SK-N-MC (cell line): ENCODE data around the gene SYPL2.

ENCODE experiments used
- DNase-seq: peaks from one replicate; pipeline ENCODE4 v3.0.0-alpha.2; 2011; ENCODE audit warnings: low read depth, low spot score
- H3K27ac ChIP-seq: fragments of 200-600 bp; sonication (generic); 2 replicates; pipeline ENCODE4 v1.5.1; 2016; ENCODE audit warnings: mixed run types
- H3K36me3 ChIP-seq: fragments of 200-600 bp; sonication (generic); 2 replicates; pipeline ENCODE4 v1.6.1; 2017; ENCODE audit warnings: antibody characterized with exemption, low read length, mixed read lengths; ENCODE audit not compliant: insufficient read depth
- H3K4me3 ChIP-seq: fragments of 200-600 bp; sonication (generic); 2 replicates; pipeline ENCODE4 v1.5.1; 2016
- H3K9ac ChIP-seq: fragments of 200-600 bp; sonication (generic); 2 replicates; pipeline ENCODE4 v1.8.0; 2017; ENCODE audit warnings: mixed run types, mixed read lengths; ENCODE audit not compliant: insufficient read length
- H3K9me3 ChIP-seq: fragments of 200-600 bp; sonication (generic); 2 replicates; pipeline ENCODE4 v1.6.1; 2017; ENCODE audit warnings: low read depth, mild to moderate bottlenecking, antibody characterized with exemption, low read length, moderate library complexity, mixed read lengths
- EZH2 ChIP-seq: fragments of 200-600 bp; sonication (generic); IDR thresholded peaks from one replicate; pipeline ENCODE4 v1.6.1; 2017; ENCODE audit warnings: antibody characterized with exemption
- FOXP2 ChIP-seq: optimal IDR thresholded peaks from 2 replicates; pipeline ENCODE3; 2011; ENCODE audit warnings: mild to moderate bottlenecking, moderate library complexity; ENCODE audit not compliant: insufficient read depth; ENCODE audit errors: extremely low read length, control extremely low read depth
- POLR2AphosphoS5 ChIP-seq: IDR thresholded peaks from 2 replicates; pipeline ENCODE4 v1.6.1; 2012; ENCODE audit warnings: mild to moderate bottlenecking, low read depth, low read length, borderline replicate concordance

Gene SYPL2

GRCh38 chr1:109492779-109493178 is 26.4 kb downstream of the SYPL2 start:
- Histone ChIP-seq H3K27ac (no peak overlapping the region), H3K4me3 (no peak overlapping the region), H3K36me3 (peaks cover 7% of the 10 kb centered on the region; the same call in 1 of the 2 replicates), H3K9me3 (no peaks in the 10 kb centered on the region), H3K9ac (no peak overlapping the region)
- TF ChIP-seq FOXP2 (no peak), EZH2 (no peak), POLR2AphosphoS5 (no peak)
- no peak for DNase-seq

GRCh38 chr1:109493227-109493626 is 26.9 kb downstream of the SYPL2 start:
- no peak overlapping the region for H3K27ac ChIP-seq
- TF ChIP-seq FOXP2 (no peak), POLR2AphosphoS5 (no peak), EZH2 (no peak)
- no peaks in the 10 kb centered on the region for H3K9me3 ChIP-seq
- DNase-seq = no peak
- H3K36me3 ChIP-seq = peaks cover 4% of the 10 kb centered on the region; the same call in 1 of the 2 replicates
- H3K4me3 ChIP-seq = peak overlapping the region; percentile 82; the same call in 1 of the 2 replicates
- H3K9ac ChIP-seq = peak overlapping the region; percentile 63

- TF ChIP-seq POLR2AphosphoS5 (peak; percentile 80), FOXP2 (no peak)
- peaks cover 4% of the 10 kb centered on the region; the same call in 1 of the 2 replicates for H3K36me3 ChIP-seq
- DNase-seq = no peak
- no peak within 1 kb of the TSS for H3K27ac ChIP-seq
- no peaks in the 10 kb centered on the region for H3K9me3 ChIP-seq
- H3K4me3 ChIP-seq = peak within 1 kb of the TSS; percentile 82
- H3K9ac ChIP-seq = peak within 1 kb of the TSS; percentile 63
These were observed 27.6 kb downstream of the SYPL2 start, which contains the start of gene CYB561D1 for GRCh38 chr1:109493805-109494539. Gene CYB561D1 (plus strand): TSS chr1:109494094. CDS start chr1:109494140, 46 bp downstream.

GRCh38 chr1:109495738-109496137 is 29.4 kb downstream of the SYPL2 start:
- Histone ChIP-seq H3K9ac (no peak overlapping the region), H3K27ac (no peak overlapping the region), H3K4me3 (no peak overlapping the region), H3K36me3 (peaks cover 4% of the 10 kb centered on the region; the same call in 1 of the 2 replicates), H3K9me3 (no peaks in the 10 kb centered on the region)
- TF ChIP-seq FOXP2 (no peak), EZH2 (no peak), POLR2AphosphoS5 (no peak)
- no peak for DNase-seq

GRCh38 chr1:109497449-109498160 is 31.3 kb downstream of the SYPL2 start:
- no peak for DNase-seq
- H3K36me3 ChIP-seq = peaks cover 4% of the 10 kb centered on the region; the same call in 1 of the 2 replicates
- no peak overlapping the region for H3K9ac ChIP-seq
- no peak overlapping the region for H3K27ac ChIP-seq
- TF ChIP-seq FOXP2 (no peak), POLR2AphosphoS5 (no peak), EZH2 (no peak)
- H3K4me3 ChIP-seq = no peak overlapping the region
- H3K9me3 ChIP-seq = no peaks in the 10 kb centered on the region

GRCh38 chr1:109498161-109498801 is 31.9 kb downstream of the SYPL2 start:
- H3K9ac ChIP-seq = no peak overlapping the region
- no peak overlapping the region for H3K27ac ChIP-seq
- no peaks in the 10 kb centered on the region for H3K9me3 ChIP-seq
- TF ChIP-seq FOXP2 (no peak), POLR2AphosphoS5 (no peak), EZH2 (no peak)
- H3K4me3 ChIP-seq = no peak overlapping the region
- peaks cover 4% of the 10 kb centered on the region; the same call in 1 of the 2 replicates for H3K36me3 ChIP-seq
- no peak for DNase-seq

- no peak overlapping the region for H3K27ac ChIP-seq
- H3K9ac ChIP-seq = no peak overlapping the region
- no peak overlapping the region for H3K4me3 ChIP-seq
- H3K36me3 ChIP-seq = peaks cover 4% of the 10 kb centered on the region; the same call in 1 of the 2 replicates
- H3K9me3 ChIP-seq = no peaks in the 10 kb centered on the region
- no peak for DNase-seq
- TF ChIP-seq POLR2AphosphoS5 (no peak), EZH2 (no peak), FOXP2 (no peak)
These were observed 32.7 kb downstream of the SYPL2 start for GRCh38 chr1:109499081-109499480.
